Cardiac fibroblast (primary cell): ENCODE data around the gene GREM1.

Source experiments
- DNase-seq, 2 donors: peaks; one replicate each; pipeline versions ENCODE4 v3.0.0 to v3.0.0-alpha.2; 2010; ENCODE audit warnings: low read depth in 2 of 2
- H3K4me3 ChIP-seq, 2 donors: replicated peaks in 1 of 2; 1 replicate in 1 of 2; 2 replicates in 1 of 2; pipeline ENCODE4 v1.5.1; 2011; ENCODE audit warnings: low read depth in 2 of 2, low read length in 2 of 2, mild to moderate bottlenecking in 2 of 2, moderate library complexity in 1 of 2
- TF ChIP-seq, protein P1 (sequence below): IDR thresholded peaks from one replicate; pipeline ENCODE4 v1.5.1; 2011; ENCODE audit warnings: low read depth, mild to moderate bottlenecking, low read length, inconsistent platforms

The GREM1 gene

DNA sequence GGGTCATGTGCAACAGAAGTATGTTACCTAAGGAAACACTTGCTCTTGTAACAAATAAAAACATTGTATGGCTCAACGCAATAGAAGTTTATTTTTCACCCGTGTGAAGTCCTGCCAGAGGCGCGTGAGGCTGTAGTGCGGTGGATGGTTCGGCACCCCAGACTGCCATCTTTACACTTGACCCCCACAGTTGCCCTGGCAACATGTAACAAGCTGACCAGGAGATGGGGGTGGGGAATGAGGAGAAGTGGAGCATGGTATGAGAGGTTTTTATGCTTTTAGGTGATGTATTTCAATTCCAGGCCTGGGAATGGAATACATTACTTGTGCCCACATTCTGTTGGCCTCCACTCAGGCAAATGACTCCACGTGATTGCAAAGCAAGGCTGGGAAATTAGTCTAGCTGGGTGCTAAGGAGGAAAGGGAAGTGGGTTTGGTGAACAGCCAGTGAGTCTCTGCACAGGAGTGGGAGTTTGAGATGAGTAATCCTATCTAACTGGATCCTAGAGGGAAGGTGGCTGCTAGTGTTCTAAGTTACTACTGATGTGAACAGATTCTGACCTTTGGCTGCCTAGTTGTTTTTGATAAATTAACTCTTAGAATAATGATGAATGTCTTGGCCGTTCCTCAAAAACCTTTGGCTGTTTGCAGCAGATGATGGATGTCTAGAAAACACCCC, 33.8 kb upstream of the GREM1 start:
- peak; percentile 93 to 97 for DNase-seq

DNA sequence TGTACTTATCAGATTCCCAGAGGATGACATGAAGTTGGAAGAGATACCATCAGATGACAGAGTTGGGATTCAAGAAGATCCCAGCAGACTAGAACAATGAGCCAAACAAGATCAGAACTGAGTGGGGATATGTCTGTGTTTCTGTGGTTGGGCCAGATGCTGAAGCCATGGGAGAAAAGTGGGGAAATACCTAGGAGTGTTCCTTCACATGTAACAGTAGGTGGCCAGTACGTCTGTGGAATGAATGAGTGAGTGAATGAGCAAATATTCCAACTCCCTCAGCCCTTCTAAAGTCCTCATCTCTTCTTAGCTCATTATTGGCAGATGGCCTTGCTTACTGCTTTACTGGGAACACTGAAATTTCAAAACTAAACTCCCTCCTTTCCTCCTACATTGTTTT, 32.2 kb upstream of the GREM1 start:
- no peak overlapping the region for H3K4me3 ChIP-seq
- DNase-seq, result peak; percentile 59 to 95
- TF ChIP-seq, protein P1, sequence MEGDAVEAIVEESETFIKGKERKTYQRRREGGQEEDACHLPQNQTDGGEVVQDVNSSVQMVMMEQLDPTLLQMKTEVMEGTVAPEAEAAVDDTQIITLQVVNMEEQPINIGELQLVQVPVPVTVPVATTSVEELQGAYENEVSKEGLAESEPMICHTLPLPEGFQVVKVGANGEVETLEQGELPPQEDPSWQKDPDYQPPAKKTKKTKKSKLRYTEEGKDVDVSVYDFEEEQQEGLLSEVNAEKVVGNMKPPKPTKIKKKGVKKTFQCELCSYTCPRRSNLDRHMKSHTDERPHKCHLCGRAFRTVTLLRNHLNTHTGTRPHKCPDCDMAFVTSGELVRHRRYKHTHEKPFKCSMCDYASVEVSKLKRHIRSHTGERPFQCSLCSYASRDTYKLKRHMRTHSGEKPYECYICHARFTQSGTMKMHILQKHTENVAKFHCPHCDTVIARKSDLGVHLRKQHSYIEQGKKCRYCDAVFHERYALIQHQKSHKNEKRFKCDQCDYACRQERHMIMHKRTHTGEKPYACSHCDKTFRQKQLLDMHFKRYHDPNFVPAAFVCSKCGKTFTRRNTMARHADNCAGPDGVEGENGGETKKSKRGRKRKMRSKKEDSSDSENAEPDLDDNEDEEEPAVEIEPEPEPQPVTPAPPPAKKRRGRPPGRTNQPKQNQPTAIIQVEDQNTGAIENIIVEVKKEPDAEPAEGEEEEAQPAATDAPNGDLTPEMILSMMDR, result no peak

More for the DNA sequence above, 33.8 kb upstream of the GREM1 start:
- TF ChIP-seq, protein P1, result no peak
- H3K4me3 ChIP-seq, result peak overlapping the region in 1 of 2 donors; percentile 8

DNA sequence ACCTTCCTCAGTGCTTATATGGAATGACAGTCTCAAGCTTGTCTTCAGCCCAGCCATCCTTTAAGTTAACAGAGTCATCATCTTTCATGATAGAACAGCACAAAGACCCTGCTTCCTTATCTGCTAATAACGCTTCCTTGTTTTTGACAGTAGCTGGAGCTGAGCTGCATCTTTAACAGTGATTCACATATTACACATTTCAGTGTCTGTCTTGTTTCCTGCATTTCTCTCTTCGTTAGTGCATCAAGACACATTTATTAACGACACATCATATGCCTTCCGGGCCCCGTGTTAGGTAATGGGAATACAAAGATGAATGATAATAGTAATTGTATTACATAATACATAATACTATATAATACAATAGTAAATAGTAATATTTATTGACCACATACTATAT, 30.2 kb upstream of the GREM1 start:
- peak; percentile 31 to 87 for DNase-seq
- H3K4me3 ChIP-seq, result no peak overlapping the region
- TF ChIP-seq, protein P1, result no peak

DNA sequence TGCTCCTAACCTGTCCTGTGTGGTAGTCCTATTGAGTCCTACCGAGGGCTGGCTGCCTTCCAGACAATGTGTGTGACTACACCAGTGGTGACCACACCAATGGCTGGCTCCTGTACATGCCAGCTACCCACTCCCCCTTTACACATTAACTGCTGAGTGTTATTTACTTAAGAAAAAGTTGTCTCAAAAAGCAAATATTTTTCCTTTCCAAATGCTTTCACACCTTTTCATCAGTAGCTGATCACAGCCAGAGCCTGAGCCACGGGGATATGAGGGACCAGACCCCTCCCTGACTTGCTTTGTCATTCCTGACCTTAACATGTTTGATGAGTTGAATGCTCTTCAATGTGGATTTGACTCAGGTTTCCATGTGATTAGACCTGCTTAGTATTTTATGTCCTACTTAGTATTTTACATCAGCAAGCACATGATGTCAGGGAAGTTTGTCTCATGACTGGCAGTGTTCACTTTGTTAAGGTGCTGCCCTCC, 29.6 kb upstream of the GREM1 start:
- DNase-seq, result peak; percentile 13 to 78
- no peak overlapping the region for H3K4me3 ChIP-seq
- TF ChIP-seq, protein P1, result no peak

DNA sequence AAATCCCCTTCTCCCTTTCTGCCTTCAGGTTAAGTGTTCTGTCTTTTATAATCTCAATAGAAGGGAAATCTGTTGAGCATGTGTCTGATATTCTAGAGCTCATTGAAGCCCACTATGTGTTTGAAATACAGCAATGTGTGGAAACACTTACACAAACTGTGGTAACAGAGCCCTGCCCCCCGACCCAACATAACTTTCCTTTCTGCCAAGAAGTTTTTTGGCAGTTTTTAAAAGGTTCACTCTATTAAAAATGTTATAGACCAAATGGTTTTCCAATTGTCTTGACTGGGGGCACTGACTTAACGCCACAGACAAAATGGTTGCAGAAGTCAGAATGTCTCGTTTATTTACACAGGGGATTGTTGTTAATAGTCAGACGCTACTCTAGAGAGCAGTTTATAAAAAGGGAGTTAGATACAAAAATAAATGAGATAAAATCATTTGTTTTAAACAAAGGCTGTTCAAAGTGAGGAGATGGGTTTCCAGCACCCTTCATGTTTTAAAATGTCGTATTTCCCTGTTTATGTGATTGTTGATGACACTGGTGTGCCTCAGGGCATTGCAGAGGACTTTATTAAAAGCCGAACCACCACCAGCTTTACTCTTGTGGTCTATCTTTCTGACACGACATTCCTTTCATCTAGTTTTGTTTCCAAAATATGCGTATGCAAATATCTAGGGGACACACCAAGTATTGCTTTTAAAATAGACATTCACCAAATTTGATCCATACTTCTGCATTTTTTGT, 26.7 kb upstream of the GREM1 start:
- DNase-seq, result no peak
- no peak overlapping the region for H3K4me3 ChIP-seq
- TF ChIP-seq, protein P1, result no peak

DNA sequence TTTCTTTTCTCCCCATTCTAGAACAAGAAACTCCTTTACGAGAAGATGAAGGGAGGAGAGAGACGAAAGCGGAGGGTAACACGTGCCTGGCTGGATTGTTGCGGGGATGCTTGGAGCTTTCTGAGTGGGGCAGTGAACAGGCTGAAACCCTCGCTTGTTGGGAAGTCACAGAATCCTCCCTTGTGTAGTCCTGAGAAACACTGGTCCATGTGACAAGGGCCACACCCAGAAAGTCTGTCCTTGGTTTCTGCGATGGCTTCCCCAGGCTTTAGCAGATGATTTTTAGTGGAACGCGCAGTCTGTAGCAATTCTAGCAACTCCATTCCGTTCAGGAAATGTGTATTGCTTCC, 26.1 kb upstream of the GREM1 start:
- no peak for DNase-seq
- no peak overlapping the region for H3K4me3 ChIP-seq
- TF ChIP-seq, protein P1, result no peak
